Stimulated activated CD8-positive, alpha-beta memory T cell treated with anti-CD3 and anti-CD28 coated beads, Interleukin-7, amount 100 ng/mL, for 48 hours (primary cell): ENCODE measurements around the gene HMGB4.

ENCODE experiments used
- DNase-seq, 2 donors: peaks; one replicate each; pipeline ENCODE4 v3.0.0-alpha.2; 2020; ENCODE audit warnings: low read depth in 1 of 2; ENCODE audit errors: extremely low read depth in 1 of 2

Gene HMGB4

DNA sequence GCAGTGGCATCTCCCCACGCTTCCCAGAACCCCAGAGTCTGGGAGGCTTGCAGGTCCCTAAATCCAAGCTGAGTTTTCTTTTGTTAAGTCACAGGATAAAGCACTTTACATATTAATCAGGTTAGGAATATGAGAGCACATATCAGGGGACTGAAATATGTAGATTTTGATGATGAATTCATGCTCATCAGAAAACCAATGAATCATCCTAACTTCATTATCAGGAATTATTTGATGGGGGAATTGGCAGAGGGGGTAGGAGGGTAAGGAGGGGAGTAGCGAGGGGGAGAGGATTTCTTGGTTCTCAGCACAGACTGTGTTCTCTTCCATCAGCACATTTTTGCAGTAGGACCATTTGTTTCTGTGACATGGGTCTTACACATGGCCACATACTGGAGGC, 32.1 kb downstream of the HMGB4 start:
- no peak for DNase-seq

DNA sequence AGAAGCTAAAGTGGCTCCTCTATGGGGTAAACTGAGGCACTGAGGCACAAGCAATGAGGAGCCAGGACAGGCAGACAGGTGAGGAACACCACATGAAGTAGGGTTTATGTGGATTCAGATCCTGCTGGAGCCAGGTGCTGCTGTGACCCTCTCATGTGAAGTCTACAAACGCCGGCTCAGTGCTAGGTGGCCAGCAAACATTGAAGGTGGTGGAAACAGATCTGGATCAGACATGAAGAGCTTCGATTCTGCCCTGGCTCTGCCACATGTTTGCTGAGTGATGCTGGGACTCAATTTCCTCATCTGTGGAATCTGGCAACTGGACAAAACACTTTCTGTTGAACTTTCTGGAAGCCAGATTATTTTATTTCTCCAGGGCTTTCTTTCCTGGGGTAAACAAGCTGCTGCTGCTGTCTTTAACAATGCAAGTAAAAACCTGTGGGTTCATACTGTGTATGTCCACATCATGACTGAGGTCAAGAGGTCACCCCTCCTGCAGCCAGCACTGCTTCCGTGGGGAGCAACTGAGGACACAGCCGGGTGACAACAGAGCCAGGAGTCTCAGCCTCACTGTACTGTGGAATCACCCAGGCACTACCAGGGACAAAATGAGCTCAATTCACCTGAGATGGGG, 33.3 kb downstream of the HMGB4 start:
- DNase-seq = no peak

DNA sequence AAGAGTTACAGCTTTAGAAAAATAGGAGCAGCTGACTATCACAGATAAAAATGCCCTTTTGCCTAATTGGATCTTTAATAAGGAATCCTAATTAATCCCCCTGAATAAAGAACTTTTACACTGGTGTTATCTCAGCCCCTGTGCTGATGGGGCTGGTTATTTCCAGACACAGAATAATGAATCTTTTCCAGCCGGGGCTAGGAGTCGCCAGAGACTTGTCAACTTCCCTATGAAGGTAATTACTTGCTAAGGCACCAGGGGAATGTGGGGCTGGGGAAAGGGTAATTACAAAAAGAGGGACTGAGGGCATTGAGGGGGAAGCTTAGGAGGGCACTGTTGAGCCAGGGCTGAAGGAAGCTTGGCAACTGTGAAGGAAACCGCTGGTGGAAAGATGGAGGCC, 34.5 kb downstream of the HMGB4 start:
- DNase-seq = no peak

DNA sequence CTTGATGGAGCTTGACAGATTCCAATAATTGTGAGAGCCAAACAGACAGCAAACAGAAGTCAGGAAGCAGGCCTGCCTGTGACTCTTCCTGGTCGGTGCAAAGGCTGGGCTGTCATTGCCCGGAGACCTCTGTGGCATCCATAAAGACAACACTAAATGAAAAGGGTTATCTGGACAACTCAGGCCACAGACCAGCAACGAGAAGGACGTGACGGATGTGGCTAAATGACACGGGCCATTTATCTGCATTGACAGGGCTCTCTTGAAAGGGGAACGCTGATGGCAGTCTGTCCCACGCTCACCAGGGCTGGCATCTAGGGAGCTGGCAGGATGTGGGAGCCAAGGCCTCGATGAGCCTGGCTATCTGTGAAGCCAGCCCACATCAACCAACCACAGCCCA, 35.0 kb downstream of the HMGB4 start:
- no peak for DNase-seq

DNA sequence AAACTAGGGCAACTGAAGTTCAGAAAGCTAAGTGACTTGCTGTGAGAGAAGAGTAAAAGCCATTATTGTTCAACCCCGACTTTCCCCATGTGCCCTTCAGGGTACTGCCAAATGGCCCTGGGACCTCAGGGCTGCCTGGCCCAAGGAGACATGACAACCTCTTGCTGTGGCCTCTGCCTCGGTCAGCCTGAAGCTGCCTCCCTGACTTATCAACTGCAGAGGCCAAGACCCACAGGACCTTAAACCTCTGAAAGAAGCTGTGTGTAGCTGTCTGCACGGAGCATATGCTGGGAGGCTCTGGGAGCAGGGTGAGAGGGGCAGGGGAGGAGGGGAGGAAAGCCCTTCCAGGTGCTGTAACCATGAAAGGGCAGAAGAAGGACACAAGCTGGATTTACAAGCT, 35.9 kb downstream of the HMGB4 start:
- DNase-seq = no peak

DNA sequence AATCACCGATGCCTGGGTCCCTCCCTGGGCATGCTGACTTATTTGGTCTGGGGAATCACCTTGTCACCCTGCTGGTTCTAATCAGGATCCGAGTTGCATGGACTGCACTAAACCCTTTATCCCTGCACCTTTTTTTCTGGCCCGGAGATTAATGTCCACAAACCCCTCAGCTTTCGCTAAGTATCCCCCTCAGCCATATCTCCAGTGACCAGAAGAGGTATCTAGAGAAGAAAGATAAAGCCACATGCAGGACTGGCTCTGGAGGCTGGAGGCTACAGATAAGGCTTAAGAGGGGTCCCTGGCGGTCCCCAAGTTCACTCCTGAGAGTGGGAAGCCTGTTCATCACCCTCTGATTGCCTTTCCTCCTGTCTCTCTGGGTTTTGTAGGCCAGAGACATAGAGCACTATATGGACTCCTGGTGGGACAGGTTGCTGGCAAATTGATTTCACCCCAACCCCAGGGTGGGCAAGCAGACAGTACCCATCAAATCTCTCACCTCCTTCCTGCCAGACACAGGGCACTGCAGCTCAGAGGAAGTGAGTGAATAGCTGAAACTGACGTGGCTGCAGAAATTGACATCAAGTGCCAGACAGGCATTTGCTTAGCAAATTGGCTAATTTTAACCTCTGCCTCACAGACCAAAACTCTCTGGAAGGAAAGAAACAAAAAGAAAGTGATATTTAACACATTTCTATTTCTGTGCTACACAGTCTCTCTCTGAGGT, 38.8 kb downstream of the HMGB4 start:
- no peak for DNase-seq

DNA sequence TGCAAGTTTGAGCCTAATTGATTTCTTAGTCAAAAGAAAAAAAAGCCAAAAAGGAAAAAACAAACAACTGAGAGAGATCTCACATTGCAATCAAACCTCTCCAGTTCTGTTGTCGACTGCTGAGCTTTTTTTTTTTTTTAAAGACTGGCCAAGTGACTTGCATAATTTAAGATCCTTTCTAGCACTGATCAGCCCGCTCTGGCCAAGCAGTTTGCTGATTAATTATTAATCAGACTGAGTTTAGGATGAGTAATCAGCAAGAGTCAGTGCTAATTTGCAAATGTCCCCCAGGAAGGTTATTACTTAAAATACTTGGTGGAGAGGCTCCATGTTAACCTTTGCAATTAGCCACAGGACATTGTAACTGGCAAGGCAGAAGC, 39.3 kb downstream of the HMGB4 start:
- no peak for DNase-seq

DNA sequence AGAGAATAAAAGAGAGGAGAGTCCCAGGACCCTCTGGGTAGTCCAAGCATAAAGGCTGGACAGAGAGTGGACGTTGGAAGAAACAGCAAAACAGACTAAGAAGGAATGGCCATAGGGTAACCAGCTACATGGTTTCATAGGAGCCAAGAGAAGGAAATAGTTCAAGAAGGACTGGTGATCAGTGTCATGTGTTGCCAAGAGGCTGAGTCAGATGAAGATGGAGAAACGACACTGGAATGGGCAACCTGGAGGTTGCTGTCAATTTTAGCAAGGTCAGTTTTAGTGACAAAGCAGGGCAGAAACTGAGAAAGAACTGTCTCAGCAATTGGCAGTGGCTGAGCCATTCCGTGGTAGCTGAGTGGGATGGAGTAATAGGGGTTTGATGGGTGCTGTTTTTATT, 41.4 kb downstream of the HMGB4 start:
- no peak for DNase-seq

DNA sequence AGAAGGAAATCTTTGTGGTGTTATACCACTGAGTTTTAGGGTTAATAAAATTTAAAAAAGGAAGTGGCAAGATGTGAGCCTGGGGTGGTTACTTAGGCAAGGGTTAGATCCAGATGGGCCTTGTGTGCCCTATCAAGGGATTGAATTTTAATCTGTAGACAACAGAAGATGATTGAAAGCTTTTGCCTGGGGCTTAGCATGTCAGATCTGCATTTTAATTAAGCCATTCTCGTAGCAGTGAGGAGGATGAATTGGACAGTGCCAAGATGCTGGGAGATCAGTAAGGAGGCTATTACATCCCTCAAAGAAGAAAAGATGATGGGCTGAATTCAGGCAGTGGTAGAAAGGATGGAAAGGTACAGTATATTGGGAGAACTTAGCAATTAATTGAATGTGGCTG, 42.3 kb downstream of the HMGB4 start:
- DNase-seq = no peak

DNA sequence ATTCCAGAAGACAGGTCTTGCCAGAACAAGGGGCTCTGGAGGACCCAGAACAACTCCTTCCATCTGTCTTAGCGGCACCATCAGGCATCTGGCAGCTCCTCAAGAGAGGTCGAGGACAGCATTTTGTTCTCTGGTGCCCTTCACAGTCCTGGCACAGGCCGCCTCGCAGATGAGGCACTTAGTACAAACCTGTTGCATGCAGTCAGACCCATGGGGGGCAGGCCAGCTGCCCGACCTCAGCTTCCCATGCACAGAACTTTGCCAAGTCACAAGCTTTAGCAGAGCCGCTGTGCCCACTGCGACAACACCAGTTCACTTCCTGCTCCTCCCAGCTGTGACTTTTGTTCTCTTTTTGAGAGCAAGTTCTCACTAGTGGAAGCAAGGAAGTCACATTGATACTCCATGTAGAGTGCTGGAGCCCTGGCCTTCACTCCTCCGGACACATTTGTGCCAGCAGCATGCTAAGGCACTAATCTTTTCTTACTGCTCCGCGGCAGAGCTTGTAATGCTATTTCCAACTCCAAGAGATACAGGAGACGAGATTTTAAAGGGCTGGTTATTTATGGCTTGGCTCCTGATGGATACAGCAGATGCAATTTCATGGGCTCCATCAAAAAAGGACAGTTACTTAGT, 44.6 kb downstream of the HMGB4 start:
- no peak for DNase-seq
